Stimulated activated CD4-positive, alpha-beta T cell treated with anti-CD3 and anti-CD28 coated beads, Interleukin-12 subunit alpha, Interleukin-12 subunit beta, amount 100 ng/mL, for 4 hours (primary cell): Measurements from ENCODE around the gene MLLT11.
A peak's percentile ranks its signal among the peaks of the same experiment; 100 is the strongest.
"Not testable (repeated sequence)": the region's sequence is repeated elsewhere in the genome, so short reads cannot be mapped to it uniquely, and the experiment has no call there.

Source experiments
- DNase-seq: peaks from one replicate; pipeline ENCODE4 v3.0.0-alpha.2; 2020

The MLLT11 gene

DNA sequence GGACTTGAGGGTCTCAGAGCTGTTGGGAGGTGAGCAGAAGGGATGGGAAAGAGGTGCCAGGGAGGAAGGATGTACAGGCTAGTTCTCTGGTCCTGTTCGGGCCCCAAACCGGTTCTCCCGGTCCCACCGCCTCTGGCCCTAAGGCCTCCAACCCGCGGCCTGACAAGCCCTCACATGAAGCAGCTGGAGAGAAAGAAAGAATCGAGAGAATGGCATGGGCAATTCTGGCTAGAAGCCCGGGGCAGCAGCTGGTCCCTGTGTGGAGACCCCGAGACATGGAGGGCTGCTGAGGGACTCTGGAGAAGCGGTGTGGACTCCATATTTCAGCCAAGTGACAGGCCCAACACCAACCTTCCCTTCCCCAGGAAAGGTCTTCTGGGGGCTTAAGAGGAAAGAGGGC lies 1.5 kb upstream of the MLLT11 start:
- no peak for DNase-seq

- peak; percentile 78 for DNase-seq
These were observed 839 bp upstream of the MLLT11 start, which contains the start of gene CDC42SE1 for GRCh38 chr1:151059109-151060006. CDC42SE1 (minus strand) TSS chr1:151059622; CDS start chr1:151055730, 3,892 bp downstream.

DNA sequence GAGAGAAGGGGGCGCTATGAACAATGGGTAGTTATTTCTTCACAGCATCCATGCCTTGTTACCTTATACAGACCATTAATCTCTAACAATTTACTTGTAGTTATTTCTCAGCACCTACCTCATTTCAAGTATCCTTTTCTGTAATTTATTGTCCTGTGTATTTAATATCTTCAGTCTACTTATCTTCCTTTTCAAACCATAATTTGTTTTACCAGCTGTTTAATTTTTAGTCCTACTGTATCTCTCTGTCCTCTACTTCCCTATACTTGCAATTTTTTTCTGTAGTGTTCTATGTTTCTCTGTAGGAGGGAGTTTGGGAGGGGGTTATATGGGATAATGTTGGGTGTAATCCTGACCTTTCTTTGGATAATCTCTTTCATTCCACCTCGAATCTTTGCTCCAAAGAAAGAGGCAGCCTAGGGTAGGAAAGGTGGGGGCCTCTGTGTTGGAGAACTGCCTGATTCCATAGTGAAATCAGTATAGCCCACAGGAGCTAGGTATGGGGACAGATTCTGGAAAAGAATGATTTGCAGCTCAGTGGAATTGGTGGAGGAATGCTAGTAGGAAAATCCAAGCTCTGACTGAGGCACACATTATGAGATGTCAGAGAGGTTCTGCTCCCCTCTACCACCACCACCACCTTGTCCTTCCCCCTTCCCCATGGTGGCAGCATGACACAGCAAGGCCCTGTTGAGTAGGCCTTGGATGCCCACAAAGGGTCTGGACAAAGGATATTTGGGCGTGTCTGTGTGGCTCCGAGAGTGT lies 642 bp downstream of the MLLT11 start:
- no peak for DNase-seq

DNA sequence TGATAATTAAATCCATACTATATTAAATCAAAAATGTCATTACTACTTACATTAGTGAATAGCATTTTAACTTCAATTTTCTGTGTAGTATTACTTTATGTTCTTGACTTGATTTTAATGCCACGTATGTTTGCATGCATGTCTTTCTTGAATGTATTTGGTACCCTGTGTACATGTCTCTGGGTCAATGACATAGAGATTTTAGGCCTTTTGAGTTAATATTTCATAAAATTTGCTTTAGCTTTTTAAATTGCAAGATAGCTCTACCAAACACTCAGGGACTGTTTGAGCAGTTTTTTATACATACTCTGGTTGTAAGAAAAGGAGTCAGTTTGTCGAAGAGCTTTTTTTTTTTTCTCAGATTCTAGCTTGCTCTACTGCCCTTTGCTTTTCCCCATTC lies 1.5 kb downstream of the MLLT11 start:
- DNase-seq = no peak

DNA sequence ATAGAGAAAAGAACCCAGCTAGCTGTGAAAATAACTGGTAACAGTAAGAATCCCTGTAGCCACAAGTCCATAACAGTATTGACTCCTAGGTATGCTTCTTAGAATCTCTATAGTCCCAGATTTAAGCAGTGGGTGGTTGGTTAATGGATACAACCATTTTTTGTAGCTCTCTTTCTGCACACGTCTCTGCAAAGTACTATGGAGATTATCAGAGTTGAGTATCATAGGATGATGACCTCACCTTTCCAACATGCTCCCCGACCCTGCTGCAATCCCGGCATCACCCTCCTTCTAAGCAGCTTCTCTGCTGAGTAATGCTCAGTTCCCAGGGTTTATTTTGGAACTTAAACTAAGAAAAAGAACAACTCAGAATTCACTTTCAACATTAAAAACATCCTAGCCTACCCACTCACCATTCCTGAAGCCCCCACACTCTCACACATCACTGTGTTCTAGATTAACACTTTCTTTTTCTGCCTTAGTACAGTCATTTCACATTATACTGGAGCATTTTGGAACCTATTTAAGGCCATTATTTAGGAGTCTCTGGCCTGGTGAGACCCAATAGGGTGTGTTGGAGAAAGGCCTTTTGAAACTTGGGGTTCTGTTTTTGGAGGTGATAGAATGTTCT lies 2.7 kb downstream of the MLLT11 start:
- no peak for DNase-seq

DNA sequence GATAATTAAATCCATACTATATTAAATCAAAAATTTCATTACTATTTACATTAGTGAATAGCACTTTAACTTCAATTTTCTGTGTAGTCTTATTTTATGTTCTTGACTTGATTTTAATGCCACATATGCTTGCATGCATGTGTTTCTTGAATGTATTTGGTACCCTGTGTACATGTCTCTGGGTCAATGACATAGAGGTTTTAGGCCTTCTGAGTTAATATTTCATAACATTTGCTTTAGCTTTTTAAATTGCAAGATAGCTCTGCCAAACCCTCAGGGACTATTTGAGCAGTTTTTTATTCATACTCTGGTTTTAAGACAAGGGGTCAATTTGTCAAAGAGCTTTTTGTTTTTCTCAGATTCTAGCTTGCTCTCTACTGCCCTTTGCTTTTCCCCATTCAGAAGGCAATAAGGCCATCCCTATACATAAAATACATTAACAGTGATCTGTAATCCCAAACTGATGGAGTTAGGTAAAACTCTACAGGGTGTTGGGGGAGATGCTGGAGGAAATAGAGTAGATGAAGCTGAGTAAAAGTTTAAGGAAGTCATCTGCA lies 5.0 kb downstream of the MLLT11 start:
- no peak for DNase-seq

GRCh38 chr1:151067185-151067584 lies 7.0 kb downstream of the MLLT11 start:
- no peak for DNase-seq

- no peak for DNase-seq
These were observed 8.9 kb downstream of the MLLT11 start for GRCh38 chr1:151069103-151069486.

- DNase-seq = peak; percentile 87
These were observed 10.5 kb downstream of the MLLT11 start, which contains the start of gene GABPB2 for GRCh38 chr1:151070474-151071276. GABPB2 (plus strand) TSS chr1:151070761; CDS start chr1:151088190, 17,429 bp downstream.

- no peak for DNase-seq
These were observed 12.0 kb downstream of the MLLT11 start for GRCh38 chr1:151072224-151072623.

- DNase-seq = no peak
These were observed 25.9 kb downstream of the MLLT11 start for GRCh38 chr1:151085953-151086559.

- not testable (repeated sequence) for DNase-seq
These were observed 37.2 kb downstream of the MLLT11 start for GRCh38 chr1:151097426-151097825.

- no peak for DNase-seq
These were observed 37.9 kb downstream of the MLLT11 start for GRCh38 chr1:151098126-151098525.

GRCh38 chr1:151104630-151105029 lies 44.4 kb downstream of the MLLT11 start:
- no peak for DNase-seq

- DNase-seq = no peak
These were observed 46.7 kb downstream of the MLLT11 start for GRCh38 chr1:151106894-151107293.

DNA sequence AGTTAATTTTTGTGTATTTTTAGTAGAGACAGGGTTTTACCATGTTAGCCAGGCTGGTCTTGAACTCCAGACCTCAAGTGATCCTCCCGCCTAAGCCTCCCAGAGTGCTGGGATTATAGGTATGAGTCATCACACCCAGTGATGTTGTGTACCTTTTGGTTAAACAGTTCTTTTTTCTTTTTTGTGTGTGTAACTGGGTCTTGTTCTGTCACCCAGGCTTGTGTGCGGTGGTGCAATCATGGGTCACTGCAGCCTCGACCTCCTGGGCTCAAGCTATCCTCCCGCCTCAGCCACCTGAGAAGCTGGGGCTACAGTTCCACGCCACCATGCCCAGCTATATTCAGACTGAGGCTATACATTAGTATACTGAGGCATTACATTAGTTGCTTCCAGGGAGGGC lies 48.1 kb downstream of the MLLT11 start:
- no peak for DNase-seq

DNA sequence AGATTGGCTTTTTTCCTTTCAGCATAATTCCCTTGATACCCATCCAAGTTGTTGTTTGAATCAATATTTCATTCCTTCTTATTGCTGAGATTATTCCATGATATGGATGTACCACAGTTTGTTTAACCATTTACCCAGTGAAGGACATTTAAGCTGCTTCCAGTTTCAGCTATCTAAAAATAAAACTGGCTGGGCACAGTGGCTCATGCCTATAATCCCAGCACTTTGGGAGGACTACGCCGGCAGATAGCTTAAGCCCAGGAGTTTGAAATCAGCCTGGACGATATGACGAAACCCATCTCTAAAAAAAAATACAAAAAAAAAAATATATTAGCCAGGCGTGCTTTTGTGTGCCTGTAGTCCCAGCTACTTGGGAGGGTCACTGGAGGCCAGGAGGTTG lies 53.7 kb downstream of the MLLT11 start:
- DNase-seq = no peak
